ENCODE data around the gene MPDU1. TPM values are rescaled to one million over a fixed set of nuclear protein-coding genes. Genes with fewer than 3 reads are reported as not detected.

MPDU1 gene
- total RNA-seq, 4 donors from 2014 or later = 53.9 to 94.2 (median 77.7) TPM

- TF ChIP-seq, protein P1, sequence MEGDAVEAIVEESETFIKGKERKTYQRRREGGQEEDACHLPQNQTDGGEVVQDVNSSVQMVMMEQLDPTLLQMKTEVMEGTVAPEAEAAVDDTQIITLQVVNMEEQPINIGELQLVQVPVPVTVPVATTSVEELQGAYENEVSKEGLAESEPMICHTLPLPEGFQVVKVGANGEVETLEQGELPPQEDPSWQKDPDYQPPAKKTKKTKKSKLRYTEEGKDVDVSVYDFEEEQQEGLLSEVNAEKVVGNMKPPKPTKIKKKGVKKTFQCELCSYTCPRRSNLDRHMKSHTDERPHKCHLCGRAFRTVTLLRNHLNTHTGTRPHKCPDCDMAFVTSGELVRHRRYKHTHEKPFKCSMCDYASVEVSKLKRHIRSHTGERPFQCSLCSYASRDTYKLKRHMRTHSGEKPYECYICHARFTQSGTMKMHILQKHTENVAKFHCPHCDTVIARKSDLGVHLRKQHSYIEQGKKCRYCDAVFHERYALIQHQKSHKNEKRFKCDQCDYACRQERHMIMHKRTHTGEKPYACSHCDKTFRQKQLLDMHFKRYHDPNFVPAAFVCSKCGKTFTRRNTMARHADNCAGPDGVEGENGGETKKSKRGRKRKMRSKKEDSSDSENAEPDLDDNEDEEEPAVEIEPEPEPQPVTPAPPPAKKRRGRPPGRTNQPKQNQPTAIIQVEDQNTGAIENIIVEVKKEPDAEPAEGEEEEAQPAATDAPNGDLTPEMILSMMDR (IDR thresholded peaks at IDR 0.05; ENCODE audit: low read depth) = no peak
Observed at GRCh38 chr17:7579001-7579833, 4.4 kb upstream of the MPDU1 start, which contains the start of gene CD68. Gene CD68 (plus strand): TSS chr17:7579638. CDS start chr17:7579678, 40 bp downstream.

DNA sequence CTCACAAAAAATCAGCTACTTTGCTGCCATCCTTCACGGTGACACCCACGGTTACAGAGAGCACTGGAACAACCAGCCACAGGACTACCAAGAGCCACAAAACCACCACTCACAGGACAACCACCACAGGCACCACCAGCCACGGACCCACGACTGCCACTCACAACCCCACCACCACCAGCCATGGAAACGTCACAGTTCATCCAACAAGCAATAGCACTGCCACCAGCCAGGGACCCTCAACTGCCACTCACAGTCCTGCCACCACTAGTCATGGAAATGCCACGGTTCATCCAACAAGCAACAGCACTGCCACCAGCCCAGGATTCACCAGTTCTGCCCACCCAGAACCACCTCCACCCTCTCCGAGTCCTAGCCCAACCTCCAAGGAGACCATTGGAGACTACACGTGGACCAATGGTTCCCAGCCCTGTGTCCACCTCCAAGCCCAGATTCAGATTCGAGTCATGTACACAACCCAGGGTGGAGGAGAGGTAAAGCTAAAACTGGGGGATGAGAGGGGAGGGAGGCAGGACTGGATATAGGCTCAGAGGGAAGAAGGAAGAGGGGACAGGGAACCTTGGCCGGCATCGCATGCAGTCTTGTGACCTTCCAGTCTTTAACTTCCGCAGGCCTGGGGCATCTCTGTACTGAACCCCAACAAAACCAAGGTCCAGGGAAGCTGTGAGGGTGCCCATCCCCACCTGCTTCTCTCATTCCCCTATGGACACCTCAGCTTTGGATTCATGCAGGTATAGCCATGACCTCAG, 3.6 kb upstream of the MPDU1 start:
- TF ChIP-seq, protein P1 (IDR thresholded peaks at IDR 0.05; ENCODE audit: low read depth) = no peak

- TF ChIP-seq, protein P1 (IDR thresholded peaks at IDR 0.05; ENCODE audit: low read depth) = no peak
Observed at GRCh38 chr17:7580604-7581575, 2.8 kb upstream of the MPDU1 start.

GRCh38 chr17:7582396-7583252, 1.0 kb upstream of the MPDU1 start:
- TF ChIP-seq, protein P1 (IDR thresholded peaks at IDR 0.05; ENCODE audit: low read depth) = no peak

DNA sequence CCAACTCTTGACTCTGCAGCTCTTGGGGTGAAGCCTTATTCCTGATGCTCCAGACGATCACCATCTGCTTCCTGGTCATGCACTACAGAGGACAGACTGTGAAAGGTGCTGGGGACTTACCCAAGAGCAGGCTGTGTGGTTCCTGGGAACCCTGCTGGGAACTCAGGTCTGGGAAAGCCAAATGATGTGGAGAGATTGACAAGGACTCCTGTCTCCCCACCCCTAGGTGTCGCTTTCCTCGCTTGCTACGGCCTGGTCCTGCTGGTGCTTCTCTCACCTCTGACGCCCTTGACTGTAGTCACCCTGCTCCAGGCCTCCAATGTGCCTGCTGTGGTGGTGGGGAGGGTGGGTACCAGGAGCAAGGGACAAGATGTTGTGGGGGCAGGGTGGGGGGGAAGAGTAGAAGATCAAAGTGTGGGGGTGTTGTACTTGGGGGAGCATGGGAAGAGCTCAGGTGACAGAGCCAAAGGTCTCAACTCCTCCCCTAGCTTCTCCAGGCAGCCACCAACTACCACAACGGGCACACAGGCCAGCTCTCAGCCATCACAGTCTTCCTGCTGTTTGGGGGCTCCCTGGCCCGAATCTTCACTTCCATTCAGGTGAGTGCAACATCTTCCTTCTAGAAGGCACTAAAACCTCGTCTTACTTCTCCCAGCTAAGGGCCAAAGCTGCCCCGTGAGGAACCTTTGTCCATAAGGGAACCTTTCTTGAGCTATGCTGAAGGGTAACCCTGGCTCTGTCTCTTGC, 3.2 kb downstream of the MPDU1 start:
- TF ChIP-seq, protein P1 (IDR thresholded peaks at IDR 0.05; ENCODE audit: low read depth) = no peak
